Activated naive CD8-positive, alpha-beta T cell treated with anti-CD3 and anti-CD28 coated beads, Interleukin-2, amount 50 U/mL, for 24 hours (primary cell): ENCODE results near the gene NIPSNAP2.
"Not testable (repeated sequence)": the region's sequence is repeated elsewhere in the genome, so short reads cannot be mapped to it uniquely, and the experiment has no call there.

ENCODE experiments used
- ATAC-seq: fragments of 150-1000 bp; cut with Tn5 transposase; one replicate; pipeline ENCODE4 v1.10.0; 2021
- DNase-seq: peaks from one replicate; pipeline ENCODE4 v3.0.0; 2021
- H3K27ac Mint-ChIP-seq: one replicate; pipeline ENCODE4 v1.8.0; 2021; ENCODE audit warnings: mild to moderate bottlenecking, mixed read lengths
- H3K27me3 Mint-ChIP-seq: one replicate; pipeline ENCODE4 v1.8.0; 2021; ENCODE audit warnings: mixed read lengths
- H3K36me3 Mint-ChIP-seq: one replicate; pipeline ENCODE4 v1.8.0; 2021; ENCODE audit warnings: low read depth, mixed read lengths
- H3K4me1 Mint-ChIP-seq: one replicate; pipeline ENCODE4 v1.8.0; 2021; ENCODE audit warnings: mixed read lengths
- H3K4me3 Mint-ChIP-seq: one replicate; pipeline ENCODE4 v1.8.0; 2021; ENCODE audit warnings: mild to moderate bottlenecking, moderate library complexity, mixed read lengths
- H3K9me3 Mint-ChIP-seq: one replicate; pipeline ENCODE4 v1.8.0; 2021; ENCODE audit warnings: mixed read lengths

Gene NIPSNAP2

GRCh38 chr7:56009695-56010094, 45.3 kb downstream of the NIPSNAP2 start:
- Mint-ChIP-seq H3K27ac (no peak overlapping the region), H3K27me3 (no peaks in the 10 kb centered on the region), H3K36me3 (peaks cover 10% of the 10 kb centered on the region), H3K4me3 (no peak overlapping the region), H3K9me3 (no peaks in the 10 kb centered on the region), H3K4me1 (no peaks in the 10 kb centered on the region)
- ATAC-seq, result no peak
- DNase-seq, result no peak

- H3K4me1 Mint-ChIP-seq, DNase-seq, ATAC-seq, H3K27me3 Mint-ChIP-seq, H3K9me3 Mint-ChIP-seq, H3K27ac Mint-ChIP-seq, H3K4me3 Mint-ChIP-seq: not testable (repeated sequence)
- peaks cover 20% of the 10 kb centered on the region for H3K36me3 Mint-ChIP-seq
Observed at GRCh38 chr7:56017015-56017414, 52.6 kb downstream of the NIPSNAP2 start.

GRCh38 chr7:56019501-56019900, 55.1 kb downstream of the NIPSNAP2 start:
- Mint-ChIP-seq H3K36me3 (peaks cover 19% of the 10 kb centered on the region), H3K4me3 (no peak overlapping the region), H3K27me3 (no peaks in the 10 kb centered on the region), H3K4me1 (no peaks in the 10 kb centered on the region), H3K9me3 (no peaks in the 10 kb centered on the region), H3K27ac (no peak overlapping the region)
- DNase-seq (no peak), ATAC-seq (no peak)

- ATAC-seq (no peak), DNase-seq (no peak)
Observed at GRCh38 chr7:56023500-56023899, 59.1 kb downstream of the NIPSNAP2 start.

DNA sequence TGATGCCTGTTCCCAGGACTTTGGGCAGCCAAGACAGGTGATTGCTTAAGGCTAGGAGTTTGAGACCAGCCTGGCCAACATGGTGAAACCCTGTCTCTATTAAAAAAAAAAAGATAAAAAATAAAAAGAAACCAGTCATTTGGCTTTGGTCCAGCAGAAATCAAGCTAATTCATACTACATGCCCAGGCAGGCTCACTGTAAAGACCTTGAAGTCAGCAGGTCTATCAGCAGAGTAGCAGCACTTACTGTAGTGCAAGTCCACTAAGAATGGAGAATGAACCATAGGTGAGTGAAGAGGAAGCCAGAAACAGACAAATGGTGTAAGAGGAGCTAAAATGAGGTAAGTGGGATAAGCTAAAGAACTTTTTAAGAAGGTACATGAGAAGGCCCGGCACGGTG, 62.2 kb downstream of the NIPSNAP2 start:
- Mint-ChIP-seq H3K9me3 (no peaks in the 10 kb centered on the region), H3K27me3 (no peaks in the 10 kb centered on the region), H3K27ac (no peak overlapping the region), H3K4me3 (no peak overlapping the region), H3K4me1 (peaks cover under 1% of the 10 kb centered on the region), H3K36me3 (peaks cover 19% of the 10 kb centered on the region)
- DNase-seq (no peak), ATAC-seq (no peak)

More at GRCh38 chr7:56023500-56023899, 59.1 kb downstream of the NIPSNAP2 start:
- no peak overlapping the region for H3K27ac Mint-ChIP-seq
- no peak overlapping the region for H3K4me3 Mint-ChIP-seq
- no peaks in the 10 kb centered on the region for H3K9me3 Mint-ChIP-seq
- H3K36me3 Mint-ChIP-seq, result peaks cover 16% of the 10 kb centered on the region
- H3K27me3 Mint-ChIP-seq, result no peaks in the 10 kb centered on the region
- no peaks in the 10 kb centered on the region for H3K4me1 Mint-ChIP-seq

- no peak overlapping the region for H3K4me3 Mint-ChIP-seq
- no peak overlapping the region for H3K27ac Mint-ChIP-seq
- H3K36me3 Mint-ChIP-seq, result peaks cover 19% of the 10 kb centered on the region
- H3K9me3 Mint-ChIP-seq, result no peaks in the 10 kb centered on the region
- ATAC-seq (no peak), DNase-seq (no peak)
- H3K27me3 Mint-ChIP-seq, result no peaks in the 10 kb centered on the region
- peaks cover 10% of the 10 kb centered on the region for H3K4me1 Mint-ChIP-seq
Observed at GRCh38 chr7:56028942-56029630, 64.7 kb downstream of the NIPSNAP2 start.

- H3K4me3 Mint-ChIP-seq, result no peak overlapping the region
- H3K36me3 Mint-ChIP-seq, result peaks cover 19% of the 10 kb centered on the region
- no peak for DNase-seq
Observed at GRCh38 chr7:56030340-56030739, 66.0 kb downstream of the NIPSNAP2 start.

DNA sequence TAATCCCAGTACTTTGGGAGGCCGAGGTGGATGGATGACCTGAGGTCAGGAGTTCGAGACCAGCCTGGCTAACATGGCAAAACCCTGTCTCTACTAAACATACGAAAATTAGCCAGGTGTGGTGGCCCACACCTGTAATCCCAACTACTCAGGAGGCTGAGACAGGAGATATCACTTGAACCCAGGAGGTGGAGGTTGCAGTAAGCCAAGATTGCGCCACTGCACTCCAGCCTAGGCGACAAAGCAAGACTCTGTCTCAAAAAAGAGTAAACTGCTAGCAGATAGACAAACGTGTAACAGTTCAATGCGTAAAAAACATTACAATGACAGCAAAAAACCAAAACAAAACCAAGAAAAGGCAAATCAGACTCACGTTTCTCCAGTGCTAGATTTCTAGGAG, 67.2 kb downstream of the NIPSNAP2 start:
- DNase-seq, H3K4me3 Mint-ChIP-seq, H3K27ac Mint-ChIP-seq, H3K9me3 Mint-ChIP-seq, H3K27me3 Mint-ChIP-seq, ATAC-seq: not testable (repeated sequence)
- Mint-ChIP-seq H3K4me1 (peaks cover 10% of the 10 kb centered on the region), H3K36me3 (peaks cover 17% of the 10 kb centered on the region)

More at GRCh38 chr7:56030340-56030739, 66.0 kb downstream of the NIPSNAP2 start:
- no peaks in the 10 kb centered on the region for H3K9me3 Mint-ChIP-seq
- no peak for ATAC-seq
- no peaks in the 10 kb centered on the region for H3K27me3 Mint-ChIP-seq
- H3K4me1 Mint-ChIP-seq, result peaks cover 10% of the 10 kb centered on the region
- no peak overlapping the region for H3K27ac Mint-ChIP-seq

- DNase-seq, ATAC-seq, H3K27me3 Mint-ChIP-seq, H3K9me3 Mint-ChIP-seq, H3K27ac Mint-ChIP-seq: not testable (repeated sequence)
- Mint-ChIP-seq H3K36me3 (peaks cover 15% of the 10 kb centered on the region), H3K4me1 (peaks cover 10% of the 10 kb centered on the region), H3K4me3 (peak overlapping the region; percentile 2)
Observed at GRCh38 chr7:56032578-56032977, 68.2 kb downstream of the NIPSNAP2 start.

- DNase-seq, result peak; percentile 71
- Mint-ChIP-seq H3K4me3 (peak overlapping the region; percentile 85), H3K4me1 (peaks cover 10% of the 10 kb centered on the region), H3K27me3 (no peaks in the 10 kb centered on the region), H3K27ac (peak overlapping the region; percentile 82), H3K36me3 (peaks cover 15% of the 10 kb centered on the region), H3K9me3 (no peaks in the 10 kb centered on the region)
- peak; percentile 92 for ATAC-seq
Observed at GRCh38 chr7:56033671-56034432, 69.5 kb downstream of the NIPSNAP2 start.

DNA sequence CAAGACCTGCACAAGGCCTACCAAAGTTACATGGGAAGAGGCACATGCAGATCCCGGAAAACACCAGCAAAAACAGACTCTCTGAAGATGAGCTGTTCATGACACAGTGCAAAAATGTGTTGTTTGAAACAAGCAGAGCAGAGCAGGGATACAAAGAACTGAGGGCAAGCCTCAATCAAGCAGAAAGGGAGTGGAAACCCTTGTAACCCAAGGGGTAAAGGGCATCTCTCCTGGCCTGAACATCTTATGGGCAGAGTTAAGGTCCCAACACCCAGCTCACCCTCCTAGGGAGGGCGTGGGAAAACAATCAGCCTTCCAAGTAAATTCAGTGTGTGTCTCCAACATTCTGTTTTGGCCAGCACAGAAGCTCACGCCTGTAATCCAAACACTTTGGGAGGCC, 76.3 kb downstream of the NIPSNAP2 start:
- DNase-seq (no peak), ATAC-seq (no peak)
- no peak overlapping the region for H3K27ac Mint-ChIP-seq
- peaks cover 9% of the 10 kb centered on the region for H3K36me3 Mint-ChIP-seq
- no peaks in the 10 kb centered on the region for H3K4me1 Mint-ChIP-seq
- H3K4me3 Mint-ChIP-seq, result no peak overlapping the region
- no peaks in the 10 kb centered on the region for H3K9me3 Mint-ChIP-seq
- no peaks in the 10 kb centered on the region for H3K27me3 Mint-ChIP-seq

GRCh38 chr7:56045758-56046157, 81.4 kb downstream of the NIPSNAP2 start:
- H3K27me3 Mint-ChIP-seq, ATAC-seq, H3K4me3 Mint-ChIP-seq, DNase-seq, H3K27ac Mint-ChIP-seq, H3K9me3 Mint-ChIP-seq: not testable (repeated sequence)
- Mint-ChIP-seq H3K36me3 (peaks cover 15% of the 10 kb centered on the region), H3K4me1 (peaks cover 12% of the 10 kb centered on the region)

DNA sequence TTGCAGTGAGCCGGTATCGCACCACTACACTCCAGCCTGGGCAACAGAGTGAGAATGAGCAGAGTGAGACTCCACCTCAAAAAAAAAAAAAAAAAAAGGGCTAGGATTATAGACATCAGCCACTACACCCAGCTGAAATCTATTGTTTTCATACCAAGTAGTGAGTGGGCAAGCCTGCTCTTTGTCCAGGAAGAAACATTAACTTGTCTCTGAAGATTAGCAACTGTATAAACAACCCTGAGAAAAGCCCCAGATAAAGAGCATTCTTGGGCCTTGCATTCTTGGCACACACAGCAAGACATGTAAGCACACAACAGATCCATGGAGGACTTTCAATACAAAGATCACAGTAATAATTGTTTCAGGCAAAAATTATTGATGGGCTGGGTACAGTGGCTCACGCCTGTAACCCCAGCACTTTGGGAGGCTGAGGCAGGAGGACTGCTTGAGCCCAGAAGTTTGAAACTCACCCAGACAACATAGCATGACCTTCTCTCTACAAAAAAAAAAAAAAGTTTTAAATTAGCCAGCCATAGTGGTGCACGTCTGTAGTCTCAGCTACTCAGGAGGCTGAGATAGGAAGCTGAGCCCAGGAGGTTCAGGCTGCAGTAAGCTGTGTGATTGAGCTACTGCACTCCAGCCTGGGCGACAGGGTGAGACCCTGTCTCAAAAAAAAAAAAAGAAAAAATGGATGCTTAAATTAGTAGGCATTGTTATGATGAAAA, 82.5 kb downstream of the NIPSNAP2 start:
- DNase-seq (no peak), ATAC-seq (no peak)
- H3K27me3 Mint-ChIP-seq, result no peaks in the 10 kb centered on the region
- H3K9me3 Mint-ChIP-seq, result no peaks in the 10 kb centered on the region
- peaks cover 14% of the 10 kb centered on the region for H3K4me1 Mint-ChIP-seq
- peaks cover 15% of the 10 kb centered on the region for H3K36me3 Mint-ChIP-seq
- H3K4me3 Mint-ChIP-seq, result no peak overlapping the region
- no peak overlapping the region for H3K27ac Mint-ChIP-seq

- H3K4me1 Mint-ChIP-seq, result peaks cover 16% of the 10 kb centered on the region
- not testable (repeated sequence) for ATAC-seq, DNase-seq, H3K27ac Mint-ChIP-seq, H3K27me3 Mint-ChIP-seq, H3K9me3 Mint-ChIP-seq, H3K4me3 Mint-ChIP-seq
- H3K36me3 Mint-ChIP-seq, result peaks cover 13% of the 10 kb centered on the region
Observed at GRCh38 chr7:56047446-56048116, 83.2 kb downstream of the NIPSNAP2 start.
